SK-N-SH (cell line): ENCODE measurements around the gene LTC4S. TPM values are rescaled to one million over a fixed set of nuclear protein-coding genes. Genes with fewer than 3 reads are reported as not detected.

Experiments
- CTCF ChIA-PET: fragments of 300-600, 350-600 bp; formaldehyde crosslinking; extraction: SDS; loops from one replicate; lab custom pipeline; 2021; lab: Yijun Ruan, JAX
- POLR2A ChIA-PET: fragments of 350-600 bp; sonication (Branson Sonifier 250); formaldehyde crosslinking; extraction: SDS; loops from one replicate; lab custom pipeline; 2020; ENCODE audit warnings: antibody characterized with exemption, inconsistent platforms; lab: Yijun Ruan, JAX
- DNase-seq: peaks from one replicate; pipeline ENCODE4 v3.0.0; 2012
- H2AFZ ChIP-seq: fragments of 200-600 bp; sonication (generic); 2 replicates; pipeline ENCODE4 v1.8.1; 2016; ENCODE audit warnings: antibody characterized with exemption, mild to moderate bottlenecking, low read depth
- H3F3A ChIP-seq: fragments of 200-600 bp; sonication (generic); replicated peaks from 2 replicates; pipeline ENCODE3; 2016; ENCODE audit warnings: antibody characterized with exemption, mild to moderate bottlenecking; ENCODE audit not compliant: insufficient read depth
- H3K27ac ChIP-seq, 2 experiments: fragments of 200-500 bp in 1 of 2; fragments of 200-600 bp in 1 of 2; sonication (Bioruptor generic) in 1 of 2; sonication (generic), shearing (Covaris generic) in 1 of 2; 2 replicates each; pipeline versions ENCODE4 v1.5.1 to v1.6.1; 2014 to 2016; ENCODE audit warnings: low read depth in 2 of 2, inconsistent platforms in 1 of 2, low read length in 1 of 2, mild to moderate bottlenecking in 1 of 2, mixed read lengths in 1 of 2
- H3K27me3 ChIP-seq: fragments of 200-600 bp; sonication (generic), shearing (Covaris generic); 2 replicates; pipeline ENCODE4 v1.6.1; 2016; ENCODE audit warnings: mixed run types; ENCODE audit not compliant: insufficient read depth
- H3K36me3 ChIP-seq, 2 experiments: fragments of 200-500 bp in 1 of 2; fragments of 200-600 bp in 1 of 2; sonication (Bioruptor generic) in 1 of 2; sonication (generic) in 1 of 2; replicated peaks in 1 of 2; 2 replicates each; pipeline versions ENCODE3 to v1.5.1; 2014 to 2016; ENCODE audit warnings: low read length in 1 of 2, mild to moderate bottlenecking in 1 of 2; ENCODE audit not compliant: insufficient read depth in 2 of 2, control insufficient read depth in 1 of 2
- H3K4me1 ChIP-seq, 2 experiments: fragments of 200-500 bp in 1 of 2; fragments of 200-600 bp in 1 of 2; sonication (Bioruptor generic) in 1 of 2; sonication (generic), shearing (Covaris generic) in 1 of 2; 2 replicates each; pipeline versions ENCODE4 v1.5.1 to v1.6.1; 2014 to 2016; ENCODE audit warnings: low read depth in 1 of 2, low read length in 1 of 2, mixed run types in 1 of 2; ENCODE audit not compliant: insufficient read depth in 2 of 2, control insufficient read depth in 1 of 2
- H3K4me2 ChIP-seq: fragments of 200-600 bp; sonication (generic), shearing (Covaris generic); 2 replicates; pipeline ENCODE4 v1.6.1; 2017; ENCODE audit warnings: mixed run types
- H3K4me3 ChIP-seq, 2 experiments: fragments of 200-500 bp in 1 of 2; fragments of 200-600 bp in 1 of 2; sonication (Bioruptor generic) in 1 of 2; sonication (generic), shearing (Covaris generic) in 1 of 2; 2 replicates each; pipeline versions ENCODE4 v1.5.1 to v1.8.1; 2014 to 2016; ENCODE audit warnings: low read depth in 2 of 2, inconsistent platforms in 1 of 2, low read length in 1 of 2, mild to moderate bottlenecking in 1 of 2, mixed read lengths in 1 of 2, moderate library complexity in 1 of 2
- H3K79me2 ChIP-seq: fragments of 200-600 bp; sonication (generic); 2 replicates; pipeline ENCODE4 v1.8.1; 2017; ENCODE audit warnings: mild to moderate bottlenecking; ENCODE audit not compliant: insufficient read depth
- H3K9ac ChIP-seq: fragments of 200-600 bp; sonication (generic); 2 replicates; pipeline ENCODE4 v1.6.1; 2017; ENCODE audit warnings: mixed run types
- H3K9me2 ChIP-seq: fragments of 200-600 bp; sonication (generic); 2 replicates; pipeline ENCODE4 v1.6.1; 2017; ENCODE audit warnings: mixed run types
- H3K9me3 ChIP-seq: fragments of 200-600 bp; sonication (generic); 2 replicates; pipeline ENCODE4 v1.6.1; 2017; ENCODE audit warnings: mixed run types, mild to moderate bottlenecking, moderate library complexity
- H4K20me1 ChIP-seq: fragments of 200-600 bp; sonication (generic); 2 replicates; pipeline ENCODE4 v1.6.1; 2017; ENCODE audit warnings: mild to moderate bottlenecking, mixed run types; ENCODE audit not compliant: insufficient read depth
- EP300 ChIP-seq, 2 experiments: IDR thresholded peaks; 2 replicates each; pipeline versions ENCODE4 v1.4.0 to v1.6.1; 2012; ENCODE audit warnings: borderline replicate concordance in 1 of 2, low read depth in 1 of 2, low read length in 1 of 2
- EZH2phosphoT487 ChIP-seq: fragments of 200-600 bp; sonication (generic); IDR thresholded peaks from 2 replicates; pipeline ENCODE4 v1.6.1; 2017; ENCODE audit warnings: low read depth, mixed run types, mild to moderate bottlenecking, antibody characterized with exemption, moderate library complexity, borderline replicate concordance
- FOSL2 ChIP-seq: IDR thresholded peaks from 2 replicates; pipeline ENCODE4 v1.4.0; 2012; ENCODE audit warnings: low read depth, mild to moderate bottlenecking, moderate library complexity, borderline replicate concordance
- FOXJ3 ChIP-seq: sonication (generic); formaldehyde crosslinking; IDR thresholded peaks from 2 replicates; pipeline ENCODE4 v1.5.1; 2020; ENCODE audit warnings: mild to moderate bottlenecking, missing genetic modification reagents
- GATA2 ChIP-seq: sonication (generic); formaldehyde crosslinking; IDR thresholded peaks from 2 replicates; pipeline ENCODE4 v1.5.0; 2020; ENCODE audit warnings: mild to moderate bottlenecking, missing genetic modification reagents
- IRF3 ChIP-seq: fragments of 150-350 bp; IDR thresholded peaks from 2 replicates; pipeline ENCODE4 v1.6.1; 2016; ENCODE audit warnings: mild to moderate bottlenecking, low read depth, low read length
- JUND ChIP-seq: IDR thresholded peaks from 2 replicates; pipeline ENCODE4 v1.4.0; 2012
- MXI1 ChIP-seq: IDR thresholded peaks from 2 replicates; pipeline ENCODE4 v1.6.1; 2012; ENCODE audit warnings: mild to moderate bottlenecking, low read depth, low read length, improper control_type of control experiment
- NFIC ChIP-seq: IDR thresholded peaks from 2 replicates; pipeline ENCODE4 v1.4.0; 2012; ENCODE audit warnings: borderline replicate concordance
- NRF1 ChIP-seq: IDR thresholded peaks from 2 replicates; pipeline ENCODE4 v1.6.1; 2012; ENCODE audit warnings: low read depth, mild to moderate bottlenecking, low read length
- RCOR1 ChIP-seq: fragments of 150-350 bp; IDR thresholded peaks from 2 replicates; pipeline ENCODE4 v1.6.1; 2017; ENCODE audit warnings: antibody characterized with exemption, low read length
- REST ChIP-seq: IDR thresholded peaks from 2 replicates; pipeline ENCODE4 v1.6.1; 2012; ENCODE audit warnings: mild to moderate bottlenecking, low read depth, low read length, moderate library complexity
- RXRA ChIP-seq: IDR thresholded peaks from 2 replicates; pipeline ENCODE4 v1.4.0; 2012; ENCODE audit warnings: low read depth, mild to moderate bottlenecking, borderline replicate concordance
- SMC3 ChIP-seq: IDR thresholded peaks from 2 replicates; pipeline ENCODE4 v1.6.1; 2012; ENCODE audit warnings: low read depth, low read length, improper control_type of control experiment
- TAF1 ChIP-seq: IDR thresholded peaks from 2 replicates; pipeline ENCODE4 v1.6.1; 2012; ENCODE audit warnings: low read depth, mild to moderate bottlenecking, low read length, moderate library complexity, borderline replicate concordance
- TCF12 ChIP-seq: IDR thresholded peaks from 2 replicates; pipeline ENCODE4 v1.4.0; 2012
- USF1 ChIP-seq: IDR thresholded peaks from 2 replicates; pipeline ENCODE4 v1.4.0; 2012; ENCODE audit warnings: low read depth, borderline replicate concordance
- USF2 ChIP-seq: fragments of 150-350 bp; IDR thresholded peaks from 2 replicates; pipeline ENCODE4 v1.6.1; 2017; ENCODE audit warnings: antibody characterized with exemption, low read length, low read depth, borderline replicate concordance
- YY1 ChIP-seq: IDR thresholded peaks from 2 replicates; pipeline ENCODE4 v1.4.0; 2012; ENCODE audit warnings: low read depth, mild to moderate bottlenecking
- WGBS: methylation state at CpG from one replicate; pipeline ENCODE4 v1.1.6; 2017; ENCODE audit warnings: low lambda C conversion rate; 5-methylcytosine and 5-hydroxymethylcytosine counted together
- polyA plus RNA-seq, 3 experiments: library from polyadenylated mRNA; depleted of rRNA; stranded (reverse); fragments of >200 nt; gene quantifications; 2 replicates each; pipeline ENCODE4 v1.2.3, GENCODE V29; 2012

LTC4S gene
- polyA plus RNA-seq, 1 of the 3 experiments (the other 2 are of a cell fraction) = 0.43 TPM

GRCh38 chr5:179786861-179787260 is 6.9 kb upstream of the LTC4S start:
- Histone ChIP-seq H3K9me3 (no peaks in the 10 kb centered on the region), H4K20me1 (no peaks in the 10 kb centered on the region), H3K9me2 (no peaks in the 10 kb centered on the region), H2AFZ (no peak overlapping the region), H3K4me1 (no peaks in the 10 kb centered on the region), H3K9ac (no peak overlapping the region), H3K27ac (no peak overlapping the region), H3K4me2 (no peak overlapping the region), H3F3A (no peaks in the 10 kb centered on the region), H3K36me3 (no peaks in the 10 kb centered on the region), H3K27me3 (no peaks in the 10 kb centered on the region), H3K79me2 (no peaks in the 10 kb centered on the region), H3K4me3 (no peak overlapping the region)
- CTCF ChIA-PET = interaction anchor here (1.1 kb wide), 1 partner anchor 20 kb away, joined by 3 read pairs; no protein-coding TSS in a partner anchor
- POLR2A ChIA-PET = interaction anchor here (0.6 kb wide), 1 partner anchor 35 kb away, joined by 6 read pairs; no protein-coding TSS in a partner anchor
- WGBS = 93% methylated on average over 5 of the region's 12 CpGs
- no peak for TF ChIP-seq YY1
- TF ChIP-seq FOXJ3 = no peak
- TF ChIP-seq FOSL2 = no peak
- TF ChIP-seq NRF1 = no peak
- no peak for TF ChIP-seq GATA2 (CRISPR knock-in tag)
- no peak for TF ChIP-seq TCF12
- TF ChIP-seq SMC3 = no peak
- TF ChIP-seq TAF1 = no peak
- DNase-seq = no peak

- ChIA-PET CTCF (interaction anchor here (1.0 to 1.2 kb wide), 4 partner anchors 10 to 25 kb away, joined by 3 read pairs; no protein-coding TSS in a partner anchor), POLR2A (no interaction called here)
- H4K20me1 ChIP-seq = no peaks in the 10 kb centered on the region
- no peaks in the 10 kb centered on the region for H3K36me3 ChIP-seq
- H3K79me2 ChIP-seq = no peaks in the 10 kb centered on the region
- H3F3A ChIP-seq = no peaks in the 10 kb centered on the region
- H3K9me2 ChIP-seq = no peaks in the 10 kb centered on the region
- 92% methylated on average over 4 of the region's 7 CpGs for WGBS
- H3K27ac ChIP-seq = no peak overlapping the region
- no peaks in the 10 kb centered on the region for H3K9me3 ChIP-seq
- H3K27me3 ChIP-seq = no peaks in the 10 kb centered on the region
- no peak overlapping the region for H3K4me2 ChIP-seq
- no peaks in the 10 kb centered on the region for H3K4me1 ChIP-seq
- no peak overlapping the region for H3K4me3 ChIP-seq
- no peak for DNase-seq
- no peak overlapping the region for H3K9ac ChIP-seq
- H2AFZ ChIP-seq = no peak overlapping the region
- TF ChIP-seq NFIC (no peak), EZH2phosphoT487 (no peak), YY1 (no peak), USF1 (no peak), NRF1 (no peak), REST (no peak), MXI1 (no peak), USF2 (no peak), TCF12 (no peak), EP300 (IDR thresholded peaks at IDR 0.05; ENCODE audit: borderline replicate concordance in 1 of 2, low read depth in 1 of 2, low read length in 1 of 2) (no peak), JUND (no peak), RCOR1 (no peak), RXRA (no peak), IRF3 (no peak)
These were observed 5.5 kb upstream of the LTC4S start for GRCh38 chr5:179788193-179788854.
